Measurements from ENCODE around the gene TBC1D9B. TPM values are rescaled to one million over a fixed set of nuclear protein-coding genes. Genes with fewer than 3 reads are reported as not detected.

TBC1D9B gene
- total and polyA plus RNA-seq, 2 of the 13 experiments (the other 11 are each of a cell fraction or from before 2014, with no cell fraction given) = 35.0 to 50.0 TPM

GRCh38 chr5:179879690-179880010 lies 28.0 kb downstream of the TBC1D9B start:
- Histone ChIP-seq H3K27me3 (ENCODE audit: control insufficient read depth in 1 of 2, insufficient read depth in 2 of 2, low read length in 2 of 2) (no peaks in the 10 kb centered on the region), H3K27ac (ENCODE audit: extremely low read length, insufficient read depth, low read length) (no peak overlapping the region), H3K9me3 (ENCODE audit: low read length) (peaks cover 26% of the 10 kb centered on the region), H3K4me2 (ENCODE audit: low read depth, low read length) (no peak overlapping the region), H3K4me1 (ENCODE audit: insufficient read depth, low read length) (no peaks in the 10 kb centered on the region), H3K79me2 (ENCODE audit: insufficient read depth, low read length) (no peaks in the 10 kb centered on the region), H2AFZ (ENCODE audit: low read length) (no peak overlapping the region), H4K20me1 (ENCODE audit: insufficient read depth, low read length) (no peaks in the 10 kb centered on the region), H3K4me3 (replicated peaks in 1 of 3; ENCODE audit: insufficient read depth in 1 of 3, low read depth in 2 of 3, low read length in 3 of 3) (no peak overlapping the region), H3K36me3 (replicated peaks in 1 of 2; ENCODE audit: control insufficient read depth in 1 of 2, insufficient read depth in 2 of 2, low read length in 2 of 2) (peaks cover 16 to 55% of the 10 kb centered on the region in 2 experiments), H3K9ac (ENCODE audit: insufficient read depth, low read depth, low read length) (no peak overlapping the region)
- 96% methylated on average over 8 of the region's 13 CpGs for WGBS (ENCODE audit: low lambda C conversion rate)
- BruUV-seq (replicated peaks) = no TSS peak
- POLR2A ChIA-PET = no interaction called here
- in situ Hi-C loops (cut with HindIII; ENCODE audit: extremely low pct_ligation_motif_present, low pct_unique_long_range_greater_than_20kb) = no loop called here
- CTCF ChIA-PET (ENCODE audit: low intra/inter-chr PET ratio, low total read pairs) = no interaction called here
- FAIRE-seq (no peak), ATAC-seq (peak; percentile 15; the same call in 1 of the 3 replicates), DNase-seq (ENCODE audit: low spot score) (no peak)
- TF ChIP-seq AGO2 (optimal IDR thresholded peaks at IDR 0.05; ENCODE audit: low read depth, low read length) (peak; percentile 16), JARID2 (CRISPR knock-in tag; IDR thresholded peaks at IDR 0.05; ENCODE audit: insufficient replicate concordance) (no peak)
- intact Hi-C loops (cut with micrococcal nuclease; ENCODE audit: unreplicated experiment) = no loop called here

DNA sequence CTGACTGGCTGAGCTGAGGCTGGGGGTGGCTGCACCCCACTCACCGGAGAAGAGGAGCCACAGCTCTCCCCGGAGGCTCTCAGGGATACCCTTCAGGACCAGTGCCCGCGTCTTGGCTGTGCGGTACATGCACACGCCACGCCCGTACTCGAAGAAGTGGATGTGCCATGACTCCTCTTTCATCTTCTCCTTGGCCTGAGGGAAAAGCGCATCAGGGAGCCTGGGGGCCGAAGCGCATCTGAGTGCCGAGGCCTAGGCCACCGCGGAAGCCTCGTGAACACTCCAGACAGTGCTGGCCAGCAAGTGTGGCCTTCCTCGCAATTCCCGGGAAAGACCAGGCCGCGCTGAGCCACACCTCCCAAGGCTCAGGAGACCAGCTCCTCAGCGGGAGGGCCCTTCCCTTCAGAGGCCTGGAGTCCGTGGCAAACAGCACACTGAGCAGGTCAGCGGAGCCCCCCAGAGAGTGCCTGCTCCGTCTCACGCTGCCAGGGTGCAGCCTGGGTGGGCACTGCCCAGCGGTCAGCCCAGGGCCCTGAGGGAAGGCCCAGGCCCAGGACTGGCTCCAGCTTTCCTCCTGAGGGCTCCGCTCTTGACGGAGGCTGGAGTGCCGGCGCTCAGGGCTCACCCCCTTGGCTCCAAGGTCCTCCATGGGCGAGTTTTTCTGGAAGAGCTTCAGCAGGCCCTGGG lies 28.6 kb downstream of the TBC1D9B start:
- H3K4me3 ChIP-seq (replicated peaks in 1 of 3; ENCODE audit: insufficient read depth in 1 of 3, low read depth in 2 of 3, low read length in 3 of 3) = no peak overlapping the region
- no peak for FAIRE-seq
- no peaks in the 10 kb centered on the region for H3K79me2 ChIP-seq (ENCODE audit: insufficient read depth, low read length)
- TF ChIP-seq FUBP1 (CRISPR knock-in tag; IDR thresholded peaks at IDR 0.05; ENCODE audit: borderline replicate concordance) = no peak
- TF ChIP-seq PHF8 (CRISPR knock-in tag; IDR thresholded peaks at IDR 0.05) = no peak
- TF ChIP-seq, protein P1, sequence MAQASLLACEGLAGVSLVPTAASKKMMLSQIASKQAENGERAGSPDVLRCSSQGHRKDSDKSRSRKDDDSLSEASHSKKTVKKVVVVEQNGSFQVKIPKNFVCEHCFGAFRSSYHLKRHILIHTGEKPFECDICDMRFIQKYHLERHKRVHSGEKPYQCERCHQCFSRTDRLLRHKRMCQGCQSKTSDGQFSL (CRISPR knock-in tag; IDR thresholded peaks at IDR 0.05) = no peak
- TF ChIP-seq ZFP41 (CRISPR knock-in tag; IDR thresholded peaks at IDR 0.05; ENCODE audit: borderline replicate concordance) = no peak
- ChIA-PET CTCF (ENCODE audit: low intra/inter-chr PET ratio, low total read pairs) (no interaction called here), POLR2A (no interaction called here)
- H3K9ac ChIP-seq (ENCODE audit: insufficient read depth, low read depth, low read length) = no peak overlapping the region
- H2AFZ ChIP-seq (ENCODE audit: low read length) = no peak overlapping the region
- in situ Hi-C loops (cut with HindIII; ENCODE audit: extremely low pct_ligation_motif_present, low pct_unique_long_range_greater_than_20kb) = no loop called here
- peaks cover 21% of the 10 kb centered on the region for H3K9me3 ChIP-seq (ENCODE audit: low read length)
- H4K20me1 ChIP-seq (ENCODE audit: insufficient read depth, low read length) = no peaks in the 10 kb centered on the region
- intact Hi-C loops (cut with micrococcal nuclease; ENCODE audit: unreplicated experiment) = no loop called here
- no peak overlapping the region for H3K27ac ChIP-seq (ENCODE audit: extremely low read length, insufficient read depth, low read length)
- WGBS (ENCODE audit: low lambda C conversion rate) = 98% methylated on average over 12 of the region's 31 CpGs
- peak; percentile 13; the same call in 1 of the 3 replicates for ATAC-seq
- DNase-seq (ENCODE audit: low spot score) = no peak
- H3K4me1 ChIP-seq (ENCODE audit: insufficient read depth, low read length) = no peaks in the 10 kb centered on the region
- peaks cover 14 to 55% of the 10 kb centered on the region in 2 experiments for H3K36me3 ChIP-seq (replicated peaks in 1 of 2; ENCODE audit: control insufficient read depth in 1 of 2, insufficient read depth in 2 of 2, low read length in 2 of 2)
- BruUV-seq (replicated peaks) = no TSS peak
- no peaks in the 10 kb centered on the region for H3K27me3 ChIP-seq (ENCODE audit: control insufficient read depth in 1 of 2, insufficient read depth in 2 of 2, low read length in 2 of 2)
- no peak overlapping the region for H3K4me2 ChIP-seq (ENCODE audit: low read depth, low read length)

Measured in HepG2 (cell line).